ENCODE data around the gene CCDC92.

DNA sequence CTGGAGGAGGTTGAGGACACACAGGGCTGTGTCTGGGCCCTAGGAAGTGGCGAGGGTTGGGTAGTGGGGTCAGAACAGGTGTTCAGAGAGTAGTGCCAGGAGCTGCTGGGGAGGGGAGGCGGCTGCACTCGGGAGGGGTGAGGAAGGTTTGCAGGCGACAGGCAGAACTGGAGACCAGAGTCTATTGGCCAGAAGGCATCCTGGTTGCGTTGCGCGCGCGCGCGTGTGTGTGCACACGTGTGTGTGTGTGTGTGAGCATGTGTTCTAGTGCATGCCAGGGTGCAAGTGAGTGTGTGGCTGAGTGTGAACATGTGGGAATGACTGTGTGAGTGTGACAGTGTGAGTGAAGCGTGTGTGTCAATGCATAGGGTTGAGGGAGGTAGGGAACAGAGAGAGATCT is 86.4 kb downstream of the CCDC92 start:
- TF ChIP-seq, protein P1, sequence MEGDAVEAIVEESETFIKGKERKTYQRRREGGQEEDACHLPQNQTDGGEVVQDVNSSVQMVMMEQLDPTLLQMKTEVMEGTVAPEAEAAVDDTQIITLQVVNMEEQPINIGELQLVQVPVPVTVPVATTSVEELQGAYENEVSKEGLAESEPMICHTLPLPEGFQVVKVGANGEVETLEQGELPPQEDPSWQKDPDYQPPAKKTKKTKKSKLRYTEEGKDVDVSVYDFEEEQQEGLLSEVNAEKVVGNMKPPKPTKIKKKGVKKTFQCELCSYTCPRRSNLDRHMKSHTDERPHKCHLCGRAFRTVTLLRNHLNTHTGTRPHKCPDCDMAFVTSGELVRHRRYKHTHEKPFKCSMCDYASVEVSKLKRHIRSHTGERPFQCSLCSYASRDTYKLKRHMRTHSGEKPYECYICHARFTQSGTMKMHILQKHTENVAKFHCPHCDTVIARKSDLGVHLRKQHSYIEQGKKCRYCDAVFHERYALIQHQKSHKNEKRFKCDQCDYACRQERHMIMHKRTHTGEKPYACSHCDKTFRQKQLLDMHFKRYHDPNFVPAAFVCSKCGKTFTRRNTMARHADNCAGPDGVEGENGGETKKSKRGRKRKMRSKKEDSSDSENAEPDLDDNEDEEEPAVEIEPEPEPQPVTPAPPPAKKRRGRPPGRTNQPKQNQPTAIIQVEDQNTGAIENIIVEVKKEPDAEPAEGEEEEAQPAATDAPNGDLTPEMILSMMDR (IDR thresholded peaks at IDR 0.05 in 2 of 3, conservative IDR thresholded peaks at IDR 0.05 in 1 of 3; ENCODE audit: control insufficient read depth in 2 of 3, extremely low read depth in 1 of 3, insufficient read depth in 1 of 3, low read depth in 3 of 3, low read length in 3 of 3) = no peak
- TF ChIP-seq POLR2A (IDR thresholded peaks at IDR 0.05; ENCODE audit: low read depth, low read length) (no peak), TBL1XR1 (IDR thresholded peaks at IDR 0.05; ENCODE audit: low read depth, low read length) (no peak), SIN3A (IDR thresholded peaks at IDR 0.05; ENCODE audit: low read depth, low read length) (no peak), USF1 (IDR thresholded peaks at IDR 0.05; ENCODE audit: borderline replicate concordance, extremely low read length, insufficient read depth, low read depth, low read length) (no peak), ZBTB33 (IDR thresholded peaks at IDR 0.05) (no peak), MYC (IDR thresholded peaks at IDR 0.05; ENCODE audit: insufficient read depth, insufficient read length, insufficient replicate concordance, low read length, severe bottlenecking) (no peak), NFYB (IDR thresholded peaks at IDR 0.05; ENCODE audit: insufficient read depth, low read depth, low read length) (no peak), HDAC2 (IDR thresholded peaks at IDR 0.05) (no peak), SMC3 (IDR thresholded peaks at IDR 0.05; ENCODE audit: borderline replicate concordance, low read length) (no peak), HDAC6 (IDR thresholded peaks at IDR 0.05; ENCODE audit: unreplicated experiment) (no peak), NFXL1 (IDR thresholded peaks at IDR 0.05; ENCODE audit: borderline replicate concordance) (no peak), CBX5 (IDR thresholded peaks at IDR 0.05; ENCODE audit: low read depth) (no peak)

All from GM12878 (cell line).